Type B pancreatic cell (in vitro differentiated cells): ENCODE measurements around the gene PRDM12. TPM values are rescaled to one million over a fixed set of nuclear protein-coding genes. Genes with fewer than 3 reads are reported as not detected.
"Not testable (repeated sequence)": the region's sequence is repeated elsewhere in the genome, so short reads cannot be mapped to it uniquely, and the experiment has no call there.

Experiments
- DNase-seq: peaks from one replicate; pipeline ENCODE4 v3.0.0; 2021; ENCODE audit warnings: mixed read lengths; ENCODE audit not compliant: unreplicated experiment; ENCODE audit errors: extremely low spot score
- H3K27ac Mint-ChIP-seq: 2 replicates; pipeline ENCODE4 v1.8.0; 2021; ENCODE audit warnings: mild to moderate bottlenecking, mixed read lengths
- H3K27me3 Mint-ChIP-seq: 2 replicates; pipeline ENCODE4 v1.8.0; 2021; ENCODE audit warnings: mixed read lengths
- H3K36me3 Mint-ChIP-seq: 2 replicates; pipeline ENCODE4 v1.8.0; 2021; ENCODE audit warnings: mixed read lengths
- H3K4me1 Mint-ChIP-seq: one replicate; pipeline ENCODE4 v1.8.0; 2021; ENCODE audit warnings: mixed read lengths; ENCODE audit not compliant: unreplicated experiment
- H3K4me3 Mint-ChIP-seq: 2 replicates; pipeline ENCODE4 v1.8.0; 2021; ENCODE audit warnings: mild to moderate bottlenecking, mixed read lengths
- H3K9me3 Mint-ChIP-seq: 2 replicates; pipeline ENCODE4 v1.8.0; 2021; ENCODE audit warnings: mixed read lengths
- CTCF ChIP-seq: fragments of 200-600 bp; sonication (generic); conservative IDR thresholded peaks from 2 replicates; pipeline ENCODE4 v1.5.0; 2021; ENCODE audit warnings: antibody characterized with exemption, mild to moderate bottlenecking
- total RNA-seq: library from RNA; stranded (reverse); gene quantifications from 2 replicates; pipeline ENCODE4 v1.2.1, GENCODE V29; 2021; ENCODE audit warnings: low replicate concordance

Gene PRDM12
- total RNA-seq, 1 donor from 2014 or later: 0.34 TPM

GRCh38 chr9:130685104-130685503 lies 20.7 kb downstream of the PRDM12 start:
- Mint-ChIP-seq H3K9me3 (no peaks in the 10 kb centered on the region), H3K27ac (no peak overlapping the region), H3K4me3 (no peak overlapping the region), H3K36me3 (no peaks in the 10 kb centered on the region), H3K4me1 (peaks cover 5% of the 10 kb centered on the region), H3K27me3 (peaks cover 24% of the 10 kb centered on the region)
- TF ChIP-seq CTCF: no peak
- no peak for DNase-seq

- not testable (repeated sequence) for H3K27ac Mint-ChIP-seq, H3K36me3 Mint-ChIP-seq, H3K4me3 Mint-ChIP-seq, DNase-seq, H3K9me3 Mint-ChIP-seq
- Mint-ChIP-seq H3K27me3 (peaks cover 16% of the 10 kb centered on the region), H3K4me1 (peaks cover 11% of the 10 kb centered on the region)
These were observed 21.6 kb downstream of the PRDM12 start for GRCh38 chr9:130685945-130686344.

GRCh38 chr9:130687615-130688014 lies 23.2 kb downstream of the PRDM12 start:
- no peaks in the 10 kb centered on the region for H3K9me3 Mint-ChIP-seq
- DNase-seq: no peak
- TF ChIP-seq CTCF: no peak
- H3K27ac Mint-ChIP-seq: no peak overlapping the region
- no peak overlapping the region for H3K4me3 Mint-ChIP-seq
- peaks cover 7% of the 10 kb centered on the region for H3K4me1 Mint-ChIP-seq
- peaks cover 8% of the 10 kb centered on the region for H3K27me3 Mint-ChIP-seq
- H3K36me3 Mint-ChIP-seq: no peaks in the 10 kb centered on the region

- no peaks in the 10 kb centered on the region for H3K9me3 Mint-ChIP-seq
- no peaks in the 10 kb centered on the region for H3K36me3 Mint-ChIP-seq
- no peak for TF ChIP-seq CTCF
- no peak overlapping the region for H3K4me3 Mint-ChIP-seq
- H3K4me1 Mint-ChIP-seq: peaks cover 8% of the 10 kb centered on the region
- no peak for DNase-seq
- no peak overlapping the region for H3K27ac Mint-ChIP-seq
- peaks cover 7% of the 10 kb centered on the region for H3K27me3 Mint-ChIP-seq
These were observed 23.7 kb downstream of the PRDM12 start for GRCh38 chr9:130688072-130688471.

GRCh38 chr9:130689572-130689936 lies 25.2 kb downstream of the PRDM12 start:
- H3K4me1 Mint-ChIP-seq: peaks cover 12% of the 10 kb centered on the region
- TF ChIP-seq CTCF: no peak
- no peaks in the 10 kb centered on the region for H3K36me3 Mint-ChIP-seq
- no peaks in the 10 kb centered on the region for H3K9me3 Mint-ChIP-seq
- H3K27ac Mint-ChIP-seq: no peak overlapping the region
- peaks cover 4% of the 10 kb centered on the region for H3K27me3 Mint-ChIP-seq
- DNase-seq: no peak
- peak overlapping the region; percentile 41 for H3K4me3 Mint-ChIP-seq

- H3K36me3 Mint-ChIP-seq: peaks cover 4% of the 10 kb centered on the region
- no peaks in the 10 kb centered on the region for H3K9me3 Mint-ChIP-seq
- H3K27me3 Mint-ChIP-seq: peaks cover 4% of the 10 kb centered on the region
- peak overlapping the region; percentile 41 for H3K4me3 Mint-ChIP-seq
- peaks cover 17% of the 10 kb centered on the region for H3K4me1 Mint-ChIP-seq
- H3K27ac Mint-ChIP-seq: no peak overlapping the region
- DNase-seq: no peak
- TF ChIP-seq CTCF: no peak
These were observed 25.7 kb downstream of the PRDM12 start for GRCh38 chr9:130689937-130690700.
